ENCODE results near the gene ST3GAL6.

DNA sequence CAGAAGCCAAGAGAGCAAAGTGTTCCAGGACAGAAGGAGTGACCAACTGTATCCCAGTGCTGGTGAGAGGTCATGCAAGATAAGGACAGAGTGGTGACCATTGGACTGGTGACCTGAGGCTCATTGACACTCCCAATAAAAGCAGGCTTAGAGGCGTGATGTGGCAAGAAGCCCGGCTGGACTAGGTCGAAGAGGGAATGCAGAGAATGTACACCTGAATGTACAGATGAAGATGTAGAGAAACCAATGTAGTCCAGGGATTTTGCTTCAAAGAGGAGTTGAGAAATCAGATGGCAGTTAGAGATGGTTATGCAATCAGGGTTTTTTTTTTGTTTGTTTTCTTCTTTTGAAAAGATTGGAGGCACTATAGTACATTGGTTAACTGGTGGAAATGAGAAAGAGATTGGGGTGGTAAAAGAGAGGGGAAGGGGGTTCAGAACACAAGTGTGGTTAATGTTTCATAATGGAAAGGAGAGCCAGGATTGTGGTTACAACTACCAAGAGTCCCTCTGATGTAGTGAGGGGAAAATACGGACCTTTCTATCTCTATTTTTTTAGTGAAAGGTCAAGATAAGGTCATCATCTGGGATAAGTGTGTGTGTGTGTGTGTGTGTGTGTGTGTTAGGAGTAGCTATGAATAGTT is 23.3 kb downstream of the ST3GAL6 start:
- TF ChIP-seq, protein P1, sequence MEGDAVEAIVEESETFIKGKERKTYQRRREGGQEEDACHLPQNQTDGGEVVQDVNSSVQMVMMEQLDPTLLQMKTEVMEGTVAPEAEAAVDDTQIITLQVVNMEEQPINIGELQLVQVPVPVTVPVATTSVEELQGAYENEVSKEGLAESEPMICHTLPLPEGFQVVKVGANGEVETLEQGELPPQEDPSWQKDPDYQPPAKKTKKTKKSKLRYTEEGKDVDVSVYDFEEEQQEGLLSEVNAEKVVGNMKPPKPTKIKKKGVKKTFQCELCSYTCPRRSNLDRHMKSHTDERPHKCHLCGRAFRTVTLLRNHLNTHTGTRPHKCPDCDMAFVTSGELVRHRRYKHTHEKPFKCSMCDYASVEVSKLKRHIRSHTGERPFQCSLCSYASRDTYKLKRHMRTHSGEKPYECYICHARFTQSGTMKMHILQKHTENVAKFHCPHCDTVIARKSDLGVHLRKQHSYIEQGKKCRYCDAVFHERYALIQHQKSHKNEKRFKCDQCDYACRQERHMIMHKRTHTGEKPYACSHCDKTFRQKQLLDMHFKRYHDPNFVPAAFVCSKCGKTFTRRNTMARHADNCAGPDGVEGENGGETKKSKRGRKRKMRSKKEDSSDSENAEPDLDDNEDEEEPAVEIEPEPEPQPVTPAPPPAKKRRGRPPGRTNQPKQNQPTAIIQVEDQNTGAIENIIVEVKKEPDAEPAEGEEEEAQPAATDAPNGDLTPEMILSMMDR (IDR thresholded peaks at IDR 0.05), result no peak
- no peak for TF ChIP-seq POLR2A (IDR thresholded peaks at IDR 0.05)

All from thyroid gland (tissue), 4 donors.